ENCODE measurements around the gene RNF114. TPM values are rescaled to one million over a fixed set of nuclear protein-coding genes. Genes with fewer than 3 reads are reported as not detected.

RNF114 gene
- total RNA-seq, 2 donors from 2014 or later, result 82.0 to 181 TPM

- Histone ChIP-seq H3K4me1 (peaks cover 7% of the 10 kb centered on the region), H3K9me3 (no peaks in the 10 kb centered on the region), H3K27ac (no peak overlapping the region), H3K4me3 (no peak overlapping the region), H3K27me3 (no peaks in the 10 kb centered on the region), H3K36me3 (replicated peaks in 1 of 2; ENCODE audit: insufficient read depth in 1 of 2, low read depth in 2 of 2) (no peaks in the 10 kb centered on the region)
- 83 to 95% methylated on average over 7 to 9 of the region's 9 CpGs for WGBS, 2 donors
- ATAC-seq, result no peak
- no peak for DNase-seq
- no peak for TF ChIP-seq CTCF (IDR thresholded peaks at IDR 0.05)
- no peak for TF ChIP-seq POLR2A (IDR thresholded peaks at IDR 0.05)
- intact Hi-C loops (cut with DNase I), result no loop called here
Measured at GRCh38 chr20:50001784-50002311, 65.7 kb downstream of the RNF114 start.

GRCh38 chr20:50003253-50003656 lies 67.1 kb downstream of the RNF114 start:
- no peaks in the 10 kb centered on the region for H3K9me3 ChIP-seq
- intact Hi-C loops (cut with DNase I), result no loop called here
- ATAC-seq (peak; percentile 52), DNase-seq (no peak)
- no peak overlapping the region for H3K27ac ChIP-seq
- H3K4me1 ChIP-seq, result no peaks in the 10 kb centered on the region
- WGBS, 2 donors, result 69 to 71% methylated on average over 4 of the region's 4 CpGs
- H3K36me3 ChIP-seq (replicated peaks in 1 of 2; ENCODE audit: insufficient read depth in 1 of 2, low read depth in 2 of 2), result no peaks in the 10 kb centered on the region
- no peaks in the 10 kb centered on the region for H3K27me3 ChIP-seq
- no peak overlapping the region for H3K4me3 ChIP-seq
- TF ChIP-seq CTCF (IDR thresholded peaks at IDR 0.05) (no peak), POLR2A (IDR thresholded peaks at IDR 0.05) (no peak)

Small RNA genes lying within 50 kb of the gene (small RNA-seq; reads per million reads assigned to genes)
- not detected for gene RF00017
- gene RF00019, result not detected
- not detected for gene RNU6-147P

Other genes starting within 250 kb of the RNF114 start
- 10 to 100 TPM in 1 of 2 donors, 1 to 10 TPM in 1; 9.3 to 12.2 TPM for gene B4GALT5, start 222.5 kb upstream of the RNF114 start, total RNA-seq
- 10 to 100 TPM in 1 of 2 donors, 1 to 10 TPM in 1; 5.9 to 11.2 TPM for gene SLC9A8, start 123.6 kb upstream of the RNF114 start, total RNA-seq
- 1 to 10 TPM; 3.9 to 7.3 TPM for gene SPATA2, start 20.9 kb upstream of the RNF114 start, total RNA-seq
- gene SNAI1, start 46.6 kb downstream of the RNF114 start, total RNA-seq, result 1 to 10 TPM in 1 of 2 donors, under 1 TPM in 1; 0.78 to 3.3 TPM
- 10 to 100 TPM; 42.0 to 43.8 TPM for gene UBE2V1, start 176.8 kb downstream of the RNF114 start, total RNA-seq
- 1 to 10 TPM; 9.1 to 9.6 TPM for gene PEDS1, start 217.3 kb downstream of the RNF114 start, total RNA-seq